HepG2 (cell line): ENCODE data around the gene NRDE2. TPM values are rescaled to one million over a fixed set of nuclear protein-coding genes. Genes with fewer than 3 reads are reported as not detected.

ENCODE experiments used
- BRCA1 ChIP-seq: sonication (generic); formaldehyde crosslinking; IDR thresholded peaks from 2 replicates; pipeline ENCODE4 v1.4.0; 2020; ENCODE audit warnings: missing genetic modification reagents
- BRD4 ChIP-seq: sonication (generic); formaldehyde crosslinking; IDR thresholded peaks from 2 replicates; pipeline ENCODE4 v1.4.0; 2020; ENCODE audit warnings: missing genetic modification reagents
- CEBPB ChIP-seq: IDR thresholded peaks from 2 replicates; pipeline ENCODE4 v1.6.1; 2011; ENCODE audit warnings: low read depth, low read length, improper control_type of control experiment, borderline replicate concordance
- CREB1 ChIP-seq, 2 experiments: fragments of 450-650 bp in 1 of 2; IDR thresholded peaks; 2 replicates each; pipeline ENCODE4 v1.6.1; 2016 to 2017; ENCODE audit warnings: control low read depth in 1 of 2, mild to moderate bottlenecking in 1 of 2, missing compliant biosample characterization in 1 of 2, missing genetic modification characterization in 1 of 2
- CSRNP1 ChIP-seq: sonication (generic); formaldehyde crosslinking; IDR thresholded peaks from 2 replicates; pipeline ENCODE4 v1.8.1; 2023; ENCODE audit warnings: mild to moderate bottlenecking, missing genetic modification reagents
- MAX ChIP-seq: IDR thresholded peaks from 2 replicates; pipeline ENCODE4 v1.6.1; 2012; ENCODE audit warnings: inconsistent platforms
- NONO ChIP-seq, 2 experiments: fragments of 450-650 bp in 1 of 2; sonication (generic) in 1 of 2; formaldehyde crosslinking in 1 of 2; IDR thresholded peaks in 1 of 2; conservative IDR thresholded peaks in 1 of 2; 2 replicates each; pipeline versions ENCODE4 v1.6.1 to v1.8.0; 2017 to 2022; ENCODE audit warnings: mild to moderate bottlenecking in 1 of 2, missing genetic modification reagents in 1 of 2, moderate library complexity in 1 of 2
- NR1H2 ChIP-seq: sonication (generic); formaldehyde crosslinking; IDR thresholded peaks from 2 replicates; pipeline ENCODE4 v1.8.1; 2022; ENCODE audit warnings: low read depth, missing genetic modification reagents, borderline replicate concordance
- NR2F6 ChIP-seq, 2 experiments: IDR thresholded peaks; 2 replicates each; pipeline ENCODE4 v1.6.1; 2016; ENCODE audit warnings: antibody characterized with exemption in 1 of 2, mild to moderate bottlenecking in 1 of 2
- POLR2AphosphoS5 ChIP-seq: IDR thresholded peaks from 2 replicates; pipeline ENCODE4 v1.6.1; 2012; ENCODE audit warnings: low read depth, low read length
- SALL1 ChIP-seq: sonication (generic); formaldehyde crosslinking; IDR thresholded peaks from 2 replicates; pipeline ENCODE4 v1.8.0; 2022; ENCODE audit warnings: mild to moderate bottlenecking, missing genetic modification reagents
- SIX4 ChIP-seq: sonication (generic); formaldehyde crosslinking; IDR thresholded peaks from 2 replicates; pipeline ENCODE4 v1.4.0; 2020; ENCODE audit warnings: missing genetic modification reagents
- TCF12 ChIP-seq, 2 experiments: fragments of 450-650 bp in 1 of 2; sonication (generic) in 1 of 2; formaldehyde crosslinking in 1 of 2; IDR thresholded peaks; 2 replicates each; pipeline versions ENCODE4 v1.6.1 to v1.8.0; 2017 to 2022; ENCODE audit warnings: antibody characterized with exemption in 1 of 2, mild to moderate bottlenecking in 1 of 2, missing genetic modification reagents in 1 of 2, moderate library complexity in 1 of 2
- TFE3 ChIP-seq: IDR thresholded peaks from 2 replicates; pipeline ENCODE4 v1.6.1; 2016
- YY1 ChIP-seq: IDR thresholded peaks from 2 replicates; pipeline ENCODE4 v1.6.1; 2011; ENCODE audit warnings: low read length, low read depth, moderate library complexity, mild to moderate bottlenecking; ENCODE audit not compliant: insufficient read depth, insufficient replicate concordance
- ZNF30 ChIP-seq: sonication (generic); formaldehyde crosslinking; IDR thresholded peaks from 2 replicates; pipeline ENCODE4 v1.5.0; 2020; ENCODE audit warnings: mild to moderate bottlenecking, missing genetic modification reagents
- ZNF335 ChIP-seq: sonication (generic); formaldehyde crosslinking; IDR thresholded peaks from 2 replicates; pipeline ENCODE4 v1.4.0; 2020; ENCODE audit warnings: missing genetic modification reagents
- ZNF510 ChIP-seq: sonication (generic); formaldehyde crosslinking; IDR thresholded peaks from 2 replicates; pipeline ENCODE4 v1.4.0; 2020; ENCODE audit warnings: low read depth, mild to moderate bottlenecking, missing genetic modification reagents
- polyA plus RNA-seq, 8 experiments: library from polyadenylated mRNA; depleted of rRNA in 3 of 8; stranded (reverse) in 7 of 8; unstranded in 1 of 8; fragments of >200 nt; fragmentation: Illumina TruSeq in 4 of 8; extraction: Trizol in 4 of 8; gene quantifications; 2 replicates each; pipeline versions ENCODE4 v1.2.1 to v1.2.3, GENCODE V29; 2011 to 2016; ENCODE audit warnings: low read depth in 4 of 8, missing spikeins in 1 of 8, mixed read lengths in 1 of 8; ENCODE audit not compliant: insufficient read depth in 1 of 8
- total RNA-seq, 5 experiments: library from RNA; depleted of rRNA; stranded (reverse); fragments of >200 nt; fragmentation: Illumina TruSeq; extraction: Trizol; gene quantifications; 2 replicates each; pipeline ENCODE4 v1.2.3, GENCODE V29; 2016; ENCODE audit warnings: low read depth in 1 of 5
- TF ChIP-seq, protein P1 (sequence below): sonication (generic); formaldehyde crosslinking; IDR thresholded peaks from 2 replicates; pipeline ENCODE4 v1.4.0; 2020; ENCODE audit warnings: missing genetic modification reagents

NRDE2 gene
- total and polyA plus RNA-seq, 2 of the 13 experiments (the other 11 are each of a cell fraction or from before 2014, with no cell fraction given): 5.6 to 12.5 TPM

DNA sequence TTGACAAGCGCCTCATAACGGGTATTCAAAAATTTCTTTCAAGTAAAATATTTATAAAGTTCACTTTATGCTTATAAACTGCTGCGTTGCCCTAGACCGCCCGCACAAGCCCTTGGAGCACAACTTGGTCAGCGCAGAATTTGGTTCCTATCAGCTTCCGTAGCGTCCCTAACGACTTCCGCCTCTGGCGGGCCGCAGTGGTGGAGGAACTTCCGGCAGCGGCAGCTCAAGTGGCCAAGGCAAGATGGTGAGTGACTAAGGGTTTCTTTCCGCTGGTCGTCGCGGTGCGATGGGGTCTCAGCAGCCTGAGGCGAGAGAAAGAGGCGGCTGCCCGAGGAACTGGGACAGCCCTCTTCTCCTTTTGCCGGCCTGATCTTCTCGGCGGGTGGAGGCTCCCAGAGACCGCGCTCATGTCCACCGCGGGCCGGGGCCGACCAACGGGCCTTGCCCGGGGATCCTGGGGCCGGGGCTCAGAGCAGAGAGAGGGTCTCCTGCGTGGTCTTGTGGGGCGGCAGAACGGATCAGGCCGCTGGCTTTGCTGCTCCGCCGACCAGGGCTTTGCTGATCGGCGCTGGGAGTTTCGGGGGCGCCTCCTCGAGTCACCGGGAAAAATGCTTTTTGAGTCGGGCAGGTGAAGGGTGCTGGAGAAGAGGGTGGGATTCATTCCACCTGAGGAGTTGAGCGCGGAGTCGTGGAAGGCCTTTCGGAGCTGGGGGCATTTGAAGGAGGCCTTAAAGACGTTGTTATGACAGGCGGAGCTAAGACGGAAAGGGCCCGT lies 75.2 kb downstream of the NRDE2 start, which contains the start of gene PSMC1 (continued):
- TF ChIP-seq CREB1 (IDR thresholded peaks at IDR 0.05): no peak
- TF ChIP-seq CREB1 (CRISPR knock-in tag; IDR thresholded peaks at IDR 0.05): peak; percentile 66; the same call in 1 of the 2 replicates
- TF ChIP-seq SALL1 (CRISPR knock-in tag): peak; percentile 71
- no peak for TF ChIP-seq BRCA1
- no peak for TF ChIP-seq CEBPB
- peak; percentile 76; the same call in 1 of the 2 replicates for TF ChIP-seq BRD4 (CRISPR knock-in tag)
- no peak for TF ChIP-seq TCF12 (IDR thresholded peaks at IDR 0.05)
- no peak for TF ChIP-seq TCF12 (CRISPR knock-in tag; IDR thresholded peaks at IDR 0.05)
- peak; percentile 85 for TF ChIP-seq POLR2AphosphoS5
- no peak for TF ChIP-seq ZNF510
- TF ChIP-seq ZNF30 (CRISPR knock-in tag): no peak
- 0 out of 2 replicates have a peak, but pooled peaks have one; percentile 27 for TF ChIP-seq TFE3 (CRISPR knock-in tag)
- peak; percentile 85 for TF ChIP-seq CSRNP1 (CRISPR knock-in tag)
- TF ChIP-seq, protein P1, sequence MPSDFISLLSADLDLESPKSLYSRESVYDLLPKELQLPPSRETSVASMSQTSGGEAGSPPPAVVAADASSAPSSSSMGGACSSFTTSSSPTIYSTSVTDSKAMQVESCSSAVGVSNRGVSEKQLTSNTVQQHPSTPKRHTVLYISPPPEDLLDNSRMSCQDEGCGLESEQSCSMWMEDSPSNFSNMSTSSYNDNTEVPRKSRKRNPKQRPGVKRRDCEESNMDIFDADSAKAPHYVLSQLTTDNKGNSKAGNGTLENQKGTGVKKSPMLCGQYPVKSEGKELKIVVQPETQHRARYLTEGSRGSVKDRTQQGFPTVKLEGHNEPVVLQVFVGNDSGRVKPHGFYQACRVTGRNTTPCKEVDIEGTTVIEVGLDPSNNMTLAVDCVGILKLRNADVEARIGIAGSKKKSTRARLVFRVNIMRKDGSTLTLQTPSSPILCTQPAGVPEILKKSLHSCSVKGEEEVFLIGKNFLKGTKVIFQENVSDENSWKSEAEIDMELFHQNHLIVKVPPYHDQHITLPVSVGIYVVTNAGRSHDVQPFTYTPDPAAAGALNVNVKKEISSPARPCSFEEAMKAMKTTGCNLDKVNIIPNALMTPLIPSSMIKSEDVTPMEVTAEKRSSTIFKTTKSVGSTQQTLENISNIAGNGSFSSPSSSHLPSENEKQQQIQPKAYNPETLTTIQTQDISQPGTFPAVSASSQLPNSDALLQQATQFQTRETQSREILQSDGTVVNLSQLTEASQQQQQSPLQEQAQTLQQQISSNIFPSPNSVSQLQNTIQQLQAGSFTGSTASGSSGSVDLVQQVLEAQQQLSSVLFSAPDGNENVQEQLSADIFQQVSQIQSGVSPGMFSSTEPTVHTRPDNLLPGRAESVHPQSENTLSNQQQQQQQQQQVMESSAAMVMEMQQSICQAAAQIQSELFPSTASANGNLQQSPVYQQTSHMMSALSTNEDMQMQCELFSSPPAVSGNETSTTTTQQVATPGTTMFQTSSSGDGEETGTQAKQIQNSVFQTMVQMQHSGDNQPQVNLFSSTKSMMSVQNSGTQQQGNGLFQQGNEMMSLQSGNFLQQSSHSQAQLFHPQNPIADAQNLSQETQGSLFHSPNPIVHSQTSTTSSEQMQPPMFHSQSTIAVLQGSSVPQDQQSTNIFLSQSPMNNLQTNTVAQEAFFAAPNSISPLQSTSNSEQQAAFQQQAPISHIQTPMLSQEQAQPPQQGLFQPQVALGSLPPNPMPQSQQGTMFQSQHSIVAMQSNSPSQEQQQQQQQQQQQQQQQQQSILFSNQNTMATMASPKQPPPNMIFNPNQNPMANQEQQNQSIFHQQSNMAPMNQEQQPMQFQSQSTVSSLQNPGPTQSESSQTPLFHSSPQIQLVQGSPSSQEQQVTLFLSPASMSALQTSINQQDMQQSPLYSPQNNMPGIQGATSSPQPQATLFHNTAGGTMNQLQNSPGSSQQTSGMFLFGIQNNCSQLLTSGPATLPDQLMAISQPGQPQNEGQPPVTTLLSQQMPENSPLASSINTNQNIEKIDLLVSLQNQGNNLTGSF (CRISPR knock-in tag): 0 out of 2 replicates have a peak, but pooled peaks have one; percentile 35
- TF ChIP-seq ZNF335 (CRISPR knock-in tag): peak; percentile 90; the same call in 1 of the 2 replicates
- TF ChIP-seq NONO (IDR thresholded peaks at IDR 0.05): no peak
- 0 out of 2 replicates have a peak, but pooled peaks have one; percentile 44 for TF ChIP-seq NONO (CRISPR knock-in tag; conservative IDR thresholded peaks at IDR 0.05)
- TF ChIP-seq NR2F6 (IDR thresholded peaks at IDR 0.05): no peak
- TF ChIP-seq NR2F6 (CRISPR knock-in tag; IDR thresholded peaks at IDR 0.05): peak; percentile 31; the same call in 1 of the 2 replicates
- peak; percentile 83 for TF ChIP-seq YY1
- peak; percentile 61; the same call in 1 of the 2 replicates for TF ChIP-seq MAX
- TF ChIP-seq SIX4 (CRISPR knock-in tag): 0 out of 2 replicates have a peak, but pooled peaks have one; percentile 12
- TF ChIP-seq NR1H2 (CRISPR knock-in tag): 0 out of 2 replicates have a peak, but pooled peaks have one; percentile 58
